ENCODE measurements around the gene SLC2A4.
"Not testable (repeated sequence)": the region's sequence is repeated elsewhere in the genome, so short reads cannot be mapped to it uniquely, and the experiment has no call there.

Gene SLC2A4

GRCh38 chr17:7336240-7337175 is 55.0 kb downstream of the SLC2A4 start, which contains the start of gene ACAP1:
Gene ACAP1 (plus strand): TSS chr17:7336529. CDS start chr17:7336735, 206 bp downstream.
- no peaks in the 10 kb centered on the region for H3K27me3 ChIP-seq (ENCODE audit: control insufficient read depth, insufficient read depth, low read length)
- no peaks in the 10 kb centered on the region for H3K36me3 ChIP-seq (ENCODE audit: control insufficient read depth, insufficient read depth, low read length)
- peak within 1 kb of the TSS; percentile 31 for H3K4me3 ChIP-seq (ENCODE audit: low read depth, low read length)
- no peaks in the 10 kb centered on the region for H3K9me3 ChIP-seq (ENCODE audit: control insufficient read depth, insufficient read depth, low read length)
- peak within 1 kb of the TSS; percentile 41 for H3K9ac ChIP-seq (ENCODE audit: low read depth, low read length)
- peaks cover 10% of the 10 kb centered on the region for H3K4me1 ChIP-seq (ENCODE audit: control insufficient read depth, insufficient read depth, low read length)

- peaks cover 10% of the 10 kb centered on the region for H3K4me1 ChIP-seq (ENCODE audit: control insufficient read depth, insufficient read depth, low read length)
- not testable (repeated sequence) for H3K9ac ChIP-seq (ENCODE audit: low read depth, low read length); H3K9me3 ChIP-seq (ENCODE audit: control insufficient read depth, insufficient read depth, low read length); H3K36me3 ChIP-seq (ENCODE audit: control insufficient read depth, insufficient read depth, low read length); H3K27me3 ChIP-seq (ENCODE audit: control insufficient read depth, insufficient read depth, low read length); H3K4me3 ChIP-seq (ENCODE audit: low read depth, low read length)
Observed at GRCh38 chr17:7337600-7337999, 56.1 kb downstream of the SLC2A4 start.

Measured in iPS-15b (cell line).